HG03432 (cell line): ENCODE results near the gene LPCAT2.

ENCODE experiments used
- ATAC-seq: cut with Tn5 transposase; IDR thresholded peaks from one replicate; pipeline ENCODE4 v1.9.1; 2021; ENCODE audit warnings: mild to moderate bottlenecking, moderate library complexity; ENCODE audit not compliant: unreplicated experiment

Gene LPCAT2

GRCh38 chr16:55480228-55480655, 28.6 kb upstream of the LPCAT2 start:
- ATAC-seq: no peak

DNA sequence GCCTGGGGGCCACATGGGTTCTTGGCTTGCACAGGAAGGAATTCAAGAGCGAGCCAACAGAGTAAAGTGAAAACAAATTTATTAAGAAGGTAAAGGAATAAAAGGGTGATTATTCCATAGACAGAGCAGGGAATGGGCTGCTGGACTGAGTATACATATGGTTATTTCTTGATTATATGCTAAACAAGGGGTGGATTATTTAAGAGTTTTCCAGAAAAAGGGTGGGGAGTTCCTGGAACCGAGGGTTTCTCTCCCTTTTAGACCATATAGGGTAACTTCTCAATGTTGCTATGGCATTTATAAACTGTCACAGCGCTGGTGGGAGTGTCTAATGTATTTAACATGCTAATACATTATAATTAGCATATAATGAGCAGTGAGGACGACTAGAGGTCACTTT, 27.8 kb upstream of the LPCAT2 start:
- ATAC-seq: no peak

DNA sequence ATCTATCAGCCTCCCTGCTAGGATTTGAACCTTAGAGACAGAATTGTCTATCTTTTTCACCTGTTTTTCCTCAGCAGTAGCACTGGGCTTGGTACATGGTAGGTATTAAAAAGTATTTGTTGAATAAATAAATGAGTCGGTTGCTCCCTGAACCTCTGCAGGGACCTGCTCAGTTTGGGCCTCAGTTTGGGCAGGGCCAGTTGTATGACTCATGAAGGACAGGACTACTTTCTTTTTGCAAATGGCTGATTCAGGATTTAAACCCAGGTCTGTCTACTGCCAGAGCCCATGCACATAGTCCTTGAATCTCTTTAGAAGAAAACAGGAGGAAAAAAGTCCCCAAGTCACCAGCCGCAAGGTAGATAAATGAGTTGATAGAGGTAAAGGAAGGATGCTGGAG, 26.8 kb upstream of the LPCAT2 start:
- no peak for ATAC-seq

- no peak for ATAC-seq
Observed at GRCh38 chr16:55487048-55487803, 21.6 kb upstream of the LPCAT2 start.

GRCh38 chr16:55488306-55488705, 20.6 kb upstream of the LPCAT2 start:
- no peak for ATAC-seq

- ATAC-seq: no peak
Observed at GRCh38 chr16:55489119-55489955, 19.5 kb upstream of the LPCAT2 start.

DNA sequence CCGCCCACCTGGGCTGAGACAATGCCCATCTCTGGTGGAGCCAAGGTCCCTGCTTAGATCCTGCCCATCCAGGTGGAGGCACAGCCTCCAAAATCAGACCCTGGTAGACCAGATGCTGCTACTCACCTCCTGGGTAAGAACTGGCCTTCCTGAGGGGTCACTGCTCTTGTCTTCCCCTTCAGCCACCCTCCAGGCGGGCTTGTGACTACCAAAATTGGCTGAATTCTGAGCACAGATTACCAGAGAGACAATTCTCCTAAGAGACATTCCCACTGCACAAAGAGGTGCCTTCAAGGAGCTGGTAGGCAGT, 19.0 kb upstream of the LPCAT2 start:
- no peak for ATAC-seq

- ATAC-seq: no peak
Observed at GRCh38 chr16:55490301-55490700, 18.6 kb upstream of the LPCAT2 start.

DNA sequence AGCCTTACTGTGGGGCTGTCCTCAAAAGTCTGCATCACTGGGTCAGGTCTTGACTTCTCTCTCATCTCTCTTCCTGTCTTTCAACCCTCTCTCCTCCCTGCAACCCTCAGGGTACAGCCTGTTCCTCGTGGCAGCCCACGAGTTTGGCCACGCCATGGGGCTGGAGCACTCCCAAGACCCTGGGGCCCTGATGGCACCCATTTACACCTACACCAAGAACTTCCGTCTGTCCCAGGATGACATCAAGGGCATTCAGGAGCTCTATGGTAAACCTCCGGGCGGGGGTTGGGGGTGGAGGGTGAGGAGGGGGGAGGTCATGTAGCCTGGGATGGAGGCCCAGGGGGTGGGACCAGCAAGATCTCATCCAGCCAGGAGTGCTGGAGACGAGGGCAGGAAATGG, 17.2 kb upstream of the LPCAT2 start:
- ATAC-seq: no peak

DNA sequence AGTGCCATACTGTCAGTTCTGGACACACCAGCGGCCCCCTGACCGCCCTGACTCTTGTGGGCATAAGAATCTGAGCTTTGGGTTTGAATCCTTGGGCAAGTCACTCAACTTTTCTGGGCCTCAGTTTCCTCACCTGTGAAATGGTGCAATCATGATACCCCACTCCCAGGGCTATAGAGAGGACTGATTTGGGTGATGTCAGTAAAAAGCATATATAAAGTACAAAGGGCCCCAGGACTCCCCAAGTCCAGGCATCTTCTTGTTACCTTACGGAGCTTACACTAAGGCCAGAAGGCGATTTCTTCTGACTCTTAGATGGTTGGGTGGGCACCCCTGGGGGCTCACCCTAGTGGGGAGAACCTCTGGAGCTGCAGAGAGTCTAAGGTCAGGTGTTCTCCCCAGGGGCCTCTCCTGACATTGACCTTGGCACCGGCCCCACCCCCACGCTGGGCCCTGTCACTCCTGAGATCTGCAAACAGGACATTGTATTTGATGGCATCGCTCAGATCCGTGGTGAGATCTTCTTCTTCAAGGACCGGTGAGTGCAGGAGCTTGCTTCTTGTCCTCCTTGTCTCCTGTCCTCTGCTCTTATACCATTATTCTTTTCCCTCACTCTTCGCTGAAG, 16.0 kb upstream of the LPCAT2 start:
- no peak for ATAC-seq

- ATAC-seq: no peak
Observed at GRCh38 chr16:55494994-55495421, 13.9 kb upstream of the LPCAT2 start.

GRCh38 chr16:55495616-55496289, 13.1 kb upstream of the LPCAT2 start:
- ATAC-seq: no peak

- no peak for ATAC-seq
Observed at GRCh38 chr16:55496509-55497145, 12.2 kb upstream of the LPCAT2 start.

DNA sequence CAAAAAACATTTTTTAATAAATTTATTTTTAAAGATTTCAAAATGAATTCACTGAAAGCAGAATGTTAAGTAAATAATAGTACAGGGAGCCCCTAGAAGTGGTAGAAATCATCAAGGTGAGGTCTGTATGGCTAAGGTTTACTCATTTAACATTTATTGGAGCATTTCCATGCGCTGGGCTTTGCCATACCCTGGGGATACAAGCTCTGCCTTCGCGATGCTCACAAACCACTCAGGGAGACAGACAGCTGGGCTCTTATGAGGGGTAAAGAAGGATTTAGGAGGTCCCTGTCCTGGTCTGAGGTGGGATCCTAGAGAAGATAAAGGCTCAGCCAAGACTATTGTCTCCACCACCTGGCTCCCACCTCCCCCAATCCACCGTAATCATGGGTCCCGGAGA, 11.3 kb upstream of the LPCAT2 start:
- no peak for ATAC-seq

DNA sequence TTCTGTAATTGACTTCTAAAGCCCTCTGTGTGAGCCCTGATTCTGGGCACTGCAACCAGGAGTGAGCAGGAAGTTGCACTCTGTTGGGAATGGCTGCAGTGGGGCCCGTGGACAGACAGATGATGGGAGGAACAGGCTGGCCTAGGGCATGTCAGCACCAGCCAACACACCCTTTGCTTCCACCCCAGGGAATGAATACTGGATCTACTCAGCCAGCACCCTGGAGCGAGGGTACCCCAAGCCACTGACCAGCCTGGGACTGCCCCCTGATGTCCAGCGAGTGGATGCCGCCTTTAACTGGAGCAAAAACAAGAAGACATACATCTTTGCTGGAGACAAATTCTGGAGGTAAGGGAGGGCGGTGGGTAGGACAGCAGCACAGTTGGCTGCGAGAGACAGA, 10.8 kb upstream of the LPCAT2 start:
- no peak for ATAC-seq

DNA sequence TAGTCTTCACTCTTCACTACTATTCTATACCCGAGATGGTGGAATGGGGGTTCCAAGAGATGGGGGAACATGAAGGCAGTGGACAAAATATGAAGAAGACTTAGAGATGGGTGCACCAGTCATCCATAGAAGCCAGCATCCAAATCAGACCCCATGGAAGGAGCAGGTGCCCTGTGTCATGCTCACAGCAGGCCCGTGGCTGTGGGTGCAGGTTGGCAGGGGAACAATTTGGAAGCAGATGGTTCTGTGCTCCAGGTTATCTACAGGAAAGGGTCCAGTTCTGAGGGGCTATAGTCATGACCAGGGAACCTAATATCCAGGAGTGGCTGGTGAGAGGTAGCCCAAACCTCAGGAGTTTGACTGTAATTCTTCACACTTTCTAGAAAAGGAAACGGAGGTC, 9.6 kb upstream of the LPCAT2 start:
- ATAC-seq: no peak

DNA sequence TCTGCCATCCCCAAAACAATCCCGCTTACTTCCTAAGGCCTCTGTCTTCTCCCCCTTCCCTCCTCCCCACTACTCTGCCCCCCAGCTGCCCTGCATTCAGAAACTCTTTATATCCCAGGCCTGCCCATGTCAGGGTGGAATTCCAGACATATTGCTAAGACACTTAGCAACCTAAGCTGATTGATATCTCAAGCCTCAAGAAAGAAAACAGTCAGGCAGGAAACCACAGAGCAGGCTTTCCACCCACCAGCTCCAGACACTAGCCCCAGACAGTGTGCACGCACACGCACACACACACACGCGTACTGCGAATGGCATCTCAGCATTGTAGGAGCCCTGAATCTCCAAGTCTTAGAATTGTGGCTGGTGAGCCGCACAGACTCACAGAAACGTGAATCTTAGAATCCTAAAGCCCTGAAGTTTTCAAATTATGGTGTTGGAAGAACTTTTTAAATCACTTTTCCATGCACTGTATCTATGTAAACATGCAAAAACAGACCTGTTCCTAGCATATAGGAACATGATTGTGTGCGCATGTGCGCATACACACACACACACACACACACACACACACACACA, 8.8 kb upstream of the LPCAT2 start:
- ATAC-seq: no peak

GRCh38 chr16:55500530-55501011, 8.3 kb upstream of the LPCAT2 start:
- no peak for ATAC-seq

DNA sequence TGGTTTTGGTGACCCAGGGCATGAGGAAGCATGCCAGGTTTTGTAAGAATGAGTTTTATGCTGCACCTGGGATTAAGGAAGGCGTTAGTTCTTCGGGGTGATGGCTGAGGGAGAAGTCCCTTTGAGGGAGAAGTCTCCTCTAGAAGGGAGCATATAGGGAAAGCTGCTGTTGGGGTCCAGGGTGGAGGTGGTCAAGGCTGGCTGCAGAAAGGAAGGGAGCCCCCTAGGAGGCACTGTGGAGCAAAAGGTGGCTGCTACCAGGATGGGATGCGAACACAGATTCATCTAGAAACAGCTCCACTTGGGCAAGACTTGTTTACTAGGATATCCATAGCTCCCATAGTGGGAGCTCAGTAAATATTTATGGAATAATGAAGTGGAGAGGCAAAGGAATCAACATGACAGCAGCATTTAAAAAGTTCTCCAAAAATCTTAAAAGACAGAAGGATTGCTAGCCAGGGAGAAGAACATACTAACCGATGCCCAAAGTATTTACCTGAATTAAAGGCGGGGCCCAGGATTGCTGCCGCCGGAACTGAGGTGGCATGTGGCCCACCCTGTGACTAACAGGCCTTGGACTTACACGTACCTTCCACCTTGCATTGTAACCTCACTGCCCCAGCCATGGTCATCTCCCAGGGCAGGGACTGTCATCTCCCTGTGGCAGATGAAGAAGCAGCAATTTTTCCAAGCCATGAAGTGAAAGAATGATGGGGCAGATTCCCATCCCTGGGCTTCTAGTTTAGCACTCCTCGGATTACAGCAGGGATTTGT, 7.1 kb upstream of the LPCAT2 start:
- no peak for ATAC-seq
